Kidney tubule cell (primary cell): ENCODE measurements around the gene CDIPT.
"Not testable (repeated sequence)": the region's sequence is repeated elsewhere in the genome, so short reads cannot be mapped to it uniquely, and the experiment has no call there.

Experiments
- DNase-seq: peaks from one replicate; pipeline ENCODE4 v3.0.0-alpha.2; 2018; ENCODE audit warnings: low spot score

The CDIPT gene

DNA sequence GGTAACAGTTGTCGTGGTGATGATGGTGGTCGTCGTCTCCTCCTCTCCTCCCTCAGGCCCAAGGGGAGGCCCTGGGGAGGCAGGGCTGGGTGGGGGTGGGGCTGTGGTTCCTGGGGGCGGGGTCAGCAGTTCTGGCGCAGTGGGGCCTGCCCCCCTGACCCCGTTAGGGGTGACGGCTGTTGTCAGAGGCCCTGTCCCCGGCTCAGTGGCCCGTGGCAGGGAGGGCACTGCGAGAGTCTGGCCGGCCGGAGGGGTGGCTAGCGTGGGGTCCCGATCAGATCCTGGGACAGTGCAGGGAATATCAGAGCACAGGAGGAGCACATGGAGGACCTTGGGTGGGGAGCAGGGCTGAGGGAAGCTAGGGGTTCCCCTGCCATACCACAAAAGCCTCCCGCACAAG, 33.8 kb upstream of the CDIPT start:
- no peak for DNase-seq

DNA sequence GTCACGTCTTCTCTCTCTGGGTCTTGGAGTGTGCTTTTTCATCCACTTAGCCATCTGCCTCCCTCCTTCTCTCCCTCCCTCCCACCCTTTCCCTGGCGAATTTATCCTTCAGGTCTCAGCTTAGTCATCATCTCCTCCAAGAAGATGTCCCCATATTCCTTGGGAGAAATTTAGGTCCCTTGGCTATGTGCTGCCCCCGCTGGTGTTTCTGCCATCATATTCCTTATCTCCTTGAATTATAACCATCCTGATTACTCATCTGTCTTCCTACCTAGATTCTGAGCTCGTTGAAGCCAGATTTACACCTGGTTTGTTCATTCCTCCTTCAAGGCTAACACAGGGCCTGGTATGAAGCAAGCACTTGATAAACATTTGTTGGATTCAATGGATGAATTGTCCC, 31.3 kb upstream of the CDIPT start:
- no peak for DNase-seq

DNA sequence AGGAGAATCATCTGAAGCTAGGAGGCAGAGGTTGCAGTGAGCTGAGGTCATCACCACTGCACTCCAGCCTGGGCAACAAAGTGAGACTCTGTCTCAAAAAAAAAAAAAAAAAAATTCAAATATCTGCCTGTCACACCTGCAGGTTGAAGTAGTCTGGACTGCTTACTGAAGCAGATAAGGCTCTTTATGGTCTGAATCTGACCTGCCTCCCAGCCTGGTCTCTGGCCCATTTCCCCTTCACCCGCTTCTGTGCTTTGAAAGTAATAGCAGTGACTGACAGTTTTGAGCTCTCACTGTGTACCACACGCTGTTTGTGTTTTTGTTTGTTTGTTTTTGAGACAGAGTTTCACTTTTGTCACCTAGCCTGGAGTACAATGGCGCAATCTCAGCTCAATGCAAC, 30.5 kb upstream of the CDIPT start:
- no peak for DNase-seq

DNA sequence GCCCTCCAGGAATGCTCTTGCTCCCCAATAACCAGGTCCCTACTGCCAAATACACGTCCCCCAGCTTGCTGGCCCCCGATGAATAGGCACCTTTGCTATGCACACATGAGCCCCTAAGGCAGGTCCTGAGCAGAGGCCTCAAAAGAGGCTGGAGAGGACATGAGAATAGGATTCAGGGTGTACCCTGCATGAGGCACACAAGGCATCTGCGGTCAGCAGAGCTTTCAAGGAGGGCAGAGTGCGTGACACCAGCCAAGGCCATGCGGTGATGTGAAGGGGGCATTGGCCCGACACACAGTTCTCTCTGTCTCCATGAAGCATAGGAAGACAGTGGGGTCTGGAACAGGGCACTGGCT, 29.4 kb upstream of the CDIPT start:
- DNase-seq, result no peak

DNA sequence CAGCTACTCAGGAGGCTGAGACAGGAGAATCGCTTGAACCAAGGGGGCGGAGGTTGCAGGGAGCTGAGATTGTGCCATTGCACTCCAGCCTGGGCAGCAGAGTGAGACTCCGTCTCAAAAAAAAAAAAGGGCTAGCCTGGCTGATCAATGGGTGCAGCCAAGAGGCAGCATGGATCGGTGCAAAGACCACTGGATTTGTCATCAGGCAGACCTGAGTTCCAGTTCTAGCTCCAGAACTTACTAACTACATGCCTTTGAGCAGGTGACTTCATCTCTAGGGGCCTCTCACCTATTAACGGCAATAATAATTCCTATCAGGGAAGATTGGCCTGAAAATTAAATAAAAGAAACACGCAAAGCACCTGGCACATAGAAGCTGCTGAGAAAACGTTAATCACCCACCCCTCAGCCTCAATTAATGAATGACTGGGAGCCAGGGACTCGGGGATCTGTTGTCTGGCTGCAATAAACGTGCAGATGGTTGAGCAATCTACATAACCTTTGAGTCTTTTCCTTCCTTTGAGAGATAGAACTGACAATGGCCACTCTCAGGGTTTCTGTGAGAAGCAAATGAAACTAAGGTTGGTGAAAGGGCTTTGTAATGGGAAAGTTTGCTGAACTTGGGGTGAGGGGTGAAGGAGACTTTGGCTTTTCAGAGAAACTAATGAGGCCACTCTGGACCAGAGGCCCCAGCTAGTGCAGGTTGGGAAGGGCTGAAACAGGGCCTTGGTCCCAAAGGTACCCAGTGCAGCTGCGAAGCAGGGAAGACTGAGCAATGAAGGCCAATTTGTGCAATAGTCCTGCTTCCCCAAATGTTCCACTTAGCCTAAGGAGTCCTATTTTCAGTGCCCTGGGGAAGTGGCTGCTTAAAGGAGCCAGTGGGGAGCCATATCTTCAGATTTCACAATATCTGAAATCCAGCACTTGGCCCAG, 28.8 kb upstream of the CDIPT start:
- DNase-seq, result no peak

DNA sequence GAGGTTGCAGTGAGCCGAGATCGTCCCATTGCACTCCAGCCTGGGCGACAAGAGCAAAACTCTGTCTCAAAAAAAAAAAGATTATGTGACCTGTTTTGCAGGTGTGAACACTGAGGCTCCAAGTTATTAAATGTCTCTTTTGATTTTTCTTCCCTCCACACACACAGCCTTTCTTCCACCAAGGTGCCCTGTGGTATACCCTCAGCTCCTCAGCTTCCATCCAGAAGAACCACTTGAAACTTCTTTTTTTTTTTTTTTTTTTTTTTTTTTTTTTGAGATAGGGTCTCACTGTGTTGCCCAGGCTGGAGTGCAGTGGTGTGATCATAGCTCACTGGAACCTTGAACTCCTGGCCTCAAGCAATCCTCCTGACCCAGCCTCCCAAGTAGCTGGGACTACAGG, 26.3 kb upstream of the CDIPT start:
- DNase-seq, result not testable (repeated sequence)

DNA sequence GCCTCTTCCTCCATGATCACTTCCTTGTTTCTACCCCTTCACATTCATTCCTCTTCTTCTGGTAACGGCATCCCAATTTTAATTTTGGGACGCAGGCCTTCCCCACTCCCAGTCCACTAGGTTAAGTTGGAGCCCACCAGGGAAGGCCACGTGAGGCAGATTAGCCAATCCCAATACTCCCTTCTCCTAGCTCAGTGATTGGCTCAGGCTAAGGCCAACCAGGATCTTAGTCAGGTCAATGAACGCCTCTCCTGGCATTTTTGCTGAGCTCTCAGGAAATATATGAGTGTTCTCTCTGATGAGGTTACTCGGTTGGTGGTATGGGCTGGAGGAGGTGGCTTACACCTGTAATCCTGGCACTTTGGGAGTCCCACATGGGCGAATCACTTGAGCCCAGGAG, 21.0 kb upstream of the CDIPT start:
- no peak for DNase-seq

DNA sequence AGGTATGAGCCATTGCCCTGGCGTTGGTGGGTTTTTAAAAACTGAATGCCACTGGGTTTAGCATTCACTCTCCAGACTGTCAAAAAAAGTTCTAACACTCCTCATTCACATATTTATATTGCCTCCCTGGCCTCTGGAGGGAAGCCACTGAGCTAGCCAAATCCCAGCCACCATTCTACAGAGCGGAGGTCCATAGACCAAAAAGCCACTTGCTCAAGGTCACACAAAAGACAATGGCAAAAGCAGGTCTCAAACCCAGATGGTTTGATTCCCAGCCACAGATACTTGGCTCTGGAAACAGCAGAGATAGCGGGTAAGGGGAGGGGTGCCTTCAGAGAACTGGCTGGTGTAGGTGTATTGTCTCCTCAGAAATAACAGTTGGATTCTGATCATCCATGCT, 18.0 kb upstream of the CDIPT start:
- DNase-seq, result no peak

DNA sequence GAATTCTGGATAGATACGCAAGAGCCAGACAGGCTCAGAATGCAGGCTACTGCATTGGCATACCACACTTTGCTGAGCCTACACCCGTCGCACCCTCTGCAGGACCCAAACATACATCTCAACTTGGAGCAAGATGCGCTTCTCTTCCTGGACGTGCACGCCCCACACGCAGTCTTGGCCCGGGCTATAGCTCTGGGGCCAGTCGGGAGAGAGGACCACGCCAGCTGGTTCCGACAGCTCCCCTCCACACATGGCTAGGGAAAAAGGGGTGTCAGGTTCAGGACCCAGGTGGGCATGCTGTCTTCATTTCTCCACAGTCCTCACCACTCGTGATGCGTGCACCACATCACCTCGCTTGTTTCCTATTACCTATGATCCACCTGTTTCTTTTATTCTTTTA, 15.1 kb upstream of the CDIPT start:
- no peak for DNase-seq

DNA sequence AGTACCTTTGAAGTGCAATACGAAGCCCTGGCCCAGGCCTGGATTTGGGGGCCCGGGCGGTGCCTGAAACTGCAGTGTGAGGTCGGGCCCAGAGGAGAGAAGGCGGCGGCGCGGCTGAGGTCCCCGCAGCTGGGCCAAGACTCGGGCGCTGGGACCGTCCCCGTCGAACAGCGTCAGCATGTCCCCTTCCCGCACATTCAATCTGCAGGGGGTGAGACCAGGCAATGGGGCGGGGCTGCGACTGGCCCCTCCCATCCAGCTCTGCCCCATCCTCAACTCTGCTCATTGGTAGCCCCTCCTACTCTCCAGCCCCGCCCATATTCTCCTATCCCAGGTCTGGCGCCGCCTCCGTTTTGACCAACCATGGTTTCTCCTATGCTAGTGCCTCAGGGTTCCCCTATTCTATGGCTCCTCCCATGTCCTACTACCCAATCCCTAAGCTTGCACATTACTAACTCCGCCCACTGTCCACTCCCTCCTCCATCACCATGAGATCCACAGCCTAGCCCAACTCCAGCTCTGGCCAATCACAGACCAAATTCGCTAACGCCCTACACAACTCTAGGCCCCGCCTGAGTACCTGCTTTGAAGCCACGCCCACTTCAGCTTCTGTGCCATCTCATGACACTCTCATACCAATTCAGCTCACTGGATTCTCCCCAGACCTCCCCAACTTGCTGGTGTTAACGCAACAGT, 14.4 kb upstream of the CDIPT start:
- DNase-seq, result peak; percentile 60

DNA sequence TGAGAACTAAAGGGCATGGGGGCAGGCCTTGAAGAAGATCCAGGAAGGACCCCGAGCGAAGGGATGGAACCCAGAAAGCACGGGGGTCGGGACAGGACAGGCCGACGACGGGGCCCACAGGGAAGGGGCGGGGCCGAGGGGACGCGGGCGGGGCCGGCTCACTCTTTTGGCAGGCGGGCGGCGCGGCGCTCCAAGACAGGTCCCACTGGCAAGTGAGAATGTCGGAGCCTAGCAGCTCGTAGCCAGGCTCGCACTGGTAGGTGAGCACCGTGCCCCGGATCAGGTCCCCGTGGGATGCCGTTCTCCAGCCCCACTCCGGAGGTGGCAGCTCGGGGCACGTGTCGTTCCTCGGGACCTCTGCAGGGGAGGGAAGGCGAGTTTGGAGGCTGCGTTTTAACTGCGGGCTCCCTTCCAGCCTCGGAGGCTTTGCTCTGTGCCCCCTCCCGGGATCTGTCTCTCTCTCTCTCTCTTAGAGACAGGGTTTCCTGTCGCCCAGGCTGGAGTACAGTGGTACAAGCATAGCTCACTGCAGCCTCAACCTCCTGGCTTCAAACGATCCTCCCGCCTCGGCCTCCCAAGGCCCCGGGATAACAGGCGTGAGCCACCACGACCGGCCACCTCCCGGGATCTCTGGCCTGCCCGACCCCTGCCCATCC, 13.7 kb upstream of the CDIPT start:
- DNase-seq, result no peak

DNA sequence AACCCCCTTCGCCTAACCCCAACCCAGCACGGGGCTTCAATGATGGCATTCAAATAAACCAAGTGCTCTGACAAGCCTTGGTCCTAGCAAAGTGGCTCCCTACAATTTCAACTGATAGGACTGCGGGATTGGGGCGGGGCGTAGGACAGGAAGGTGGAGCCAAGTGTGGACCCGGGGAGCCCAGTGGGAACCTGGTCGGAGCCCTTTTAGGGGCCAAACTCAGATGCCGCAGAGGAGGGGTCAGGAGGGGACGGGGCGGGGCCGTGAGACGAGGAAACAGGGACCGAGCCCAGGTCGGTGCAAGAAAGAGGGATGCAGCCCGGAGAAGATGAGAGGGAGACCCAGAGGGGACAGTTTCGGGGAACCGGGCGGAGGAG, 13.2 kb upstream of the CDIPT start:
- DNase-seq, result no peak

DNA sequence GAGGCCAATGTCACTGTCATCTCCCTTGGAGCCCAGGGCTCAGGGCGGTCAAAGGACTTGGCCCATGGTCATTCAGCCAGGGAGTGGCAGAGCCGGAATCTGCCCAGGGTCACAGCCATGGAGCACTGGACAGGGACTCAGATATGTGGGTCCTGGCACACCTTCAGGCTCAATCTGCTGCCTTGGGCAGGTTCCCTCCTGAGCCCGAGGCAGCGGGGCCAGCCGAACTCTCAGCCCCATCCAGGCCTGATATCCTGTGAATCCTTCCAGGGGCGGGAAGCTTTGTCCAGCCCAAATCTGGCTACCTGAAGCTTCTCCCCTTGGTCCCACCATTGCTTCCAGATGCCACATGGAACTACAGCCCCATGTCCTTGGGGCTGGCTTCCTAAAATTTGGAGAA, 12.2 kb upstream of the CDIPT start:
- DNase-seq, result no peak

DNA sequence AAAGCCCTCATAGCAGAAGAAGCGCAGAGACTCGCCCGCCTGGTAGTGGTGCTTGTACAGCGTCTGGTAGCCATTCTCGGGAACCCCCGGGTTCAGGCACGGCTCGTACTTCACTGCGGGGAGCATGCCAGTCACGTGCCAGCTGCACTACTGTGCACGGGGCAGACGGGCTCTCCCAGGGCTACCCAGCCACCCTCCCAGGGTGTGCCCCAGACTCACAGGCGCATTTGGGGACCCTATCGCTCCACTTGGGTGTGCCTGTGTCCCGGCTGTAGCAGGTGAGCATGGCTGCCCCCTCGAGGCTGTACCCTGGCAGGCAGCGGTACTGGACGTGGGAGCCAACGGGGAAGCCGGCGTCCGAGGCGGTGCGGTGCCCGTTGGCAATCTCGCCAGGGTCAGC, 10.3 kb upstream of the CDIPT start:
- no peak for DNase-seq

DNA sequence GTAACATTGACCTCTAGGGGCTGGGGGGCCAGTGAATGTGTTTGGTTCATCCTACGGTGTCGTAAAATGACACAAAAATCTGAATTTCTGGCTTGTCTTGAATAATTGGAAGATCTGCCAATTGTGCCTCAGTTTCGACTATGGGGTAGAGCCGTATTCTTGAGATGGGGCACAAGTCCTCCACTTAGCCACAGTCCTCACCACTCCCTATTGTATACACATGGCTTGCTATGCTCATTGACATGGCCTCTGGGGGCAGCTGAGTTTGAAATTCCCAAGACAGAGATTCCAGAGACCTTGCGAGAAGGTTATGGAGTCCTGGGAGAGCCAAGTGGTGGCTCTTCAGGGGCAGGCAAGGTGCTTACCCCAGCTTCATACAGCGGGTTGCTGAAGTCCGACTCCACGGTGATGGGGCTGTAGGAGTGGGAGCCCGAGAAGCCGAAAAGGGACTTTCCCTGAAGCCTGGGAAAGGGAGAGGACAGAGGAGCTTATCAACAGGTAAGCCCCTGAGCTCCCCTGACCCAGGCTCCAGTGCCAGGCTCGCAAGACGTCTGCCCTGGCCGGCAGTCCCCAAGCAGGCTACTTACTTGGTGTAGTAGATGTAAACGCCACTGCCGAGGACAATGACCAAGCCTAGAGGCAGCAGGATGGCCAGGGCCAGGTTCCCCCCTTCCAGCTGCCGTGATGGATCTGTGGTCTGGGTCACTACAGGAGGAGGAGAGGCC, 9.0 kb upstream of the CDIPT start:
- DNase-seq, result no peak

DNA sequence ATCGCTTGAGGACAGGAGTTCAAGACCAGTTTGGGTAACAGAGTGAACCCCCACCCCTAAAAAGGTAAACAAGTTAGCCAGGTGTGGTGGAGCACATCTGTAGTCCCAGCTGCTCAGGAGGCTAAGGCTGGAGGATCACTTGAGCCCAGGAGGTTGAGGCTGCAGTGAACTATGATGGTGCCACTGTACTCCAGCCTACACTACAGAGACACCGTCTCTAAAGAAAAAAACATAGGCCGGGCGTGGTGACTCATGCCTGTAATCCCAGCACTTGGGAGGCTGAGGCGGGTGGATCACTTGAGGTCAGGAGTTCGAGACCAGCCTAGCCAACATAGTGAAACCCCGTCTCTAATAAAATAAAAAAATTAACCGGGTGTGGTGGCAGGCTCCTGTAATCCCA, 6.0 kb upstream of the CDIPT start:
- DNase-seq, result not testable (repeated sequence)

DNA sequence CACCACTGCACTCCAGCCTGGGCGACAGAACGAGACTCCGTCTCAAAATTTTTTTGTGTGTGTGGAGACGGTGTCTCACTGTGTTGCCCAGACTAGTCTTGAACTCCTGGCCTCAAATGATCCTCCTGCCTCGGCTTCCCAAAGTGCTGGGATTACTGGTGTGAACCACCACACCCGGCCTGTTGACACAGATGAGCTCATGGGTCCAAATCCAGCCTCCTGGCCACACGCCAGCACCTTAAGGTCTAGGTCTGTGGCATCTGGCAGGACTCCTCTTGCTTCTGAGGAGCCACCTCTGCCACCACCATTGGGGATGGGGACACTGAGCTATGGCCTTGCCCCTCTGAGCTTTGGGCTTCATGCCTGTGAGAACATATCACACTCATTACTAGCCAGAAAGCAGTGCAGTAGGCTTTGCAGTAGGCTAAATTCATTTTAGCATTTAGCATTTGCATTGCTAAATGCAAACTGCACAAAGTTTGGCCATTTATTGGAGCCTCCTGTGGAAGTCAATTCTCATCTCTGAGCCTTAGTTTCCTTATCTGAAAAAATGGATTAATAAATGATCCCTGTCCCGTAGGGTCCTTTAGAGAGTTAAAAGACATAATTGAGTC, 5.5 kb upstream of the CDIPT start:
- DNase-seq, result no peak

DNA sequence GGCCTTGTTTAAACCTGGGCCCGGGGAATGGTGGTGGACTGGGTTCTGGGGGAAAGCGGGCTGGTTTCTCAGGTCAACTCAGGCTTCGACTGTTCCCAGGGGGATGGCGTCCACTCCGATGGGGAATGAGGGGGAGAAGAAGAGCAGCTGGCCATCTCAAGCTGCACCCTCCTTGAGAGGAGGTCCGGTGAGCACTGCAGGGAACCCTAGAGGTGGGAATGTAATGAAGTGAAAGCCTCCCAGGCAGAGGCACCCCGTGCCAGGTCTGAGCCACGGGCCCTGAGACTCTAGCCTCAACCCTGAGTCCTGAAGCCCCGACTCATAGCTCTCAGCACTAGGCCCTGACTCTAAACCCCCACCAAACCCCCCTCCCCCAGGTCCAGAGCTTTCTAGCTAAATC, 1.2 kb upstream of the CDIPT start:
- DNase-seq, result no peak

DNA sequence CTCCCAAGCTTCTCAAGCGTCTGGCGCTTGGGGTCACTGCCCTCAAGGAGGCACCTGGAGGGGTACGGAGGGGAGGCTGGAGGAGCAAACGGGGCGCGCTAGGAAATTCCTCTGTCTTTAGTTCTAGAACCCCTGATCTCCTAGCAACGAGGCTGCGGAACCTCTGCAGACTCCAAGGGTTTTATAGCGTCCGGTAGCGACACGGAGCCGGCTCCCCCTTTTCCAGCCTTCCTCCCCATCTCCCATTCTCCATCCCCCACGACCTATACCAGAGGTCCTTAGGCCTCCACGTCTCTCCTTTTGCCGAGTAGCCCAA, 601 bp upstream of the CDIPT start:
- no peak for DNase-seq

DNA sequence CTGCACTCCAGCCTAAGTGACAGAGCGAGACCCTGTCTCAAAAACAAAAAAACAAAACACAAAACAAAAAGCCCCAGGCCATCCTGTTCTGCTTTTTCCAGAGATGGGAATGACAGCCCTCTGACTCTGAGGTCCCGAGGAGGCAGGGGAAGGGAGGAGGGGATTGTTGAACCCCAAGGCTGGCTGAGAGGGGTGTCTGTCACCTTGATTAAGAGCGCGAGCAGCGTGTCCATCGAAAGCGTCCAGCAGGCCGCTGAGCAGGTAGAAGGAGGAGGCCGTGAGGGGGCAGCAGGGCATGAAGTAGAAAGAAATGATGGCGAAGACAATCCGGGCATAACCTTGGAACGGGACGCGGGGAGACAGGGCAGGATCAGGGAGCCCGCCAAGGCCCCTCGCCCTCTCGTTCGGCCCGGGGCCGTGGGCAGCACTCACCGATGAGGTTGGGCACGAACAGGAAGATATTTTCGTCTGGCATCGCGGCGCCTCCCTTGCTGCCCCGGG, 593 bp downstream of the CDIPT start:
- peak; percentile 43 for DNase-seq

DNA sequence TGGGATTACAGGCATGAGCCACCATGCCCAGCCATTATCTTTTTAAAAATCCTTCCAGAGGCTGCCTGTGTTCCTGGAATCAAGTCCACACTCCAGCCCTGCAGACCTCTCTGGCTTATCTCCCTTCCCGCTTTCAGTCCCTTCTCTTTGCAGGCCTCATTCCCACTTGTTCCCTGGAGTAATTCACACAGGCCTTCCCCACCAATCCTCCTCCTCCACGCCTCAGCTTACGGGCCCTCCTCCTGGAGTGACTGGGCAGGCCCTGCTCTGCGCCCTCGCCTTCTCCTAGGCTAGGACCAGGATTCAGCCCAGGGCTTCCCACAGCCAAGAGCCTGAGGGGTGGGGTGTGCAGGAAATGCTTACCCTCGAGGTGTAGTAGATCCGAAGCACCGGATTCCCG, 2.8 kb downstream of the CDIPT start:
- DNase-seq, result no peak

DNA sequence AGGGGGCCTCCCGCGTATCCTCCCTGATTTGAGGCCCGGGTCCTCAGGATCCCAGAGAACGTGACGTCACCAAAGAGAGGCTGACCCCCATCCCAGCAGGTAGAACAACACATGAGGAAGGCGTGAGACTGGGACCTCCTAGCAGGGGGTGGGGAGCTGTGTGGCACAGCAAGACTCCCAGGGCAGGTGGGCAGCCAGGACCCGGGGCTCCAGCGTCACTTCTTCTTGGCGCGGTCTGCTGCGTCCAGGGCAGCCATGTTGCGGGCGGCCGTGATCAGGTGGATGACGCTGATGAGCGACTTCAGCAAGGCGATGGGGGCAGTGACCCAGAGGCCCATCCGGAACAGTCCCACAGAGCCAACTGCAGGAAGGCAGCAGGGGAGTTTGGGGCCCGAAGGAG, 4.1 kb downstream of the CDIPT start:
- no peak for DNase-seq
